Caco-2 (cell line): ENCODE data around the gene CLPX. TPM values are rescaled to one million over a fixed set of nuclear protein-coding genes. Genes with fewer than 3 reads are reported as not detected.
"Not testable (repeated sequence)": the region's sequence is repeated elsewhere in the genome, so short reads cannot be mapped to it uniquely, and the experiment has no call there.

Source experiments
- BruUV-seq: library from RNA; stranded (reverse); fragments of 400-500 nt; replicated peaks from 2 replicates; lab custom pipeline; 2021; lab: Mats Ljungman, UMichigan
- CTCF ChIA-PET: fragments of 300-600 bp; sonication (Branson Sonifier 250); formaldehyde crosslinking; loops from one replicate; lab custom pipeline; 2022; ENCODE audit warnings: antibody characterized with exemption; lab: Charles Lee
- POLR2A ChIA-PET: fragments of 300-600 bp; sonication (Branson Sonifier 250); formaldehyde crosslinking; loops from one replicate; lab custom pipeline; 2022; ENCODE audit warnings: antibody characterized with exemption; lab: Charles Lee
- DNase-seq, 2 experiments: peaks; one replicate each; pipeline versions ENCODE4 v3.0.0 to v3.0.0-alpha.2; 2020 to 2022
- H3K27me3 ChIP-seq: replicated peaks from 2 replicates; pipeline ENCODE4 v1.6.0; 2011; ENCODE audit warnings: low read length; ENCODE audit not compliant: control insufficient read depth, insufficient read depth
- H3K36me3 ChIP-seq: 2 replicates; pipeline ENCODE4 v1.5.1; 2011; ENCODE audit warnings: low read length; ENCODE audit not compliant: control insufficient read depth, insufficient read depth
- H3K4me1 ChIP-seq: fragments of 250-450 bp; sonication (Bioruptor Pico); 2 replicates; pipeline ENCODE4 v1.5.1; 2020; ENCODE audit warnings: mild to moderate bottlenecking
- H3K4me3 ChIP-seq: 2 replicates; pipeline ENCODE4 v1.5.1; 2011; ENCODE audit warnings: low read depth, mild to moderate bottlenecking, control low read depth, low read length
- H3K9me3 ChIP-seq: fragments of 250-450 bp; sonication (Bioruptor Pico); 2 replicates; pipeline ENCODE4 v1.5.1; 2020; ENCODE audit warnings: mild to moderate bottlenecking, moderate library complexity
- H3K27ac Mint-ChIP-seq: one replicate; pipeline ENCODE4 v1.8.0; 2022; ENCODE audit warnings: mixed read lengths; ENCODE audit not compliant: unreplicated experiment
- H3K27me3 Mint-ChIP-seq: one replicate; pipeline ENCODE4 v1.8.0; 2022; ENCODE audit warnings: mixed read lengths; ENCODE audit not compliant: insufficient read depth, unreplicated experiment
- H3K36me3 Mint-ChIP-seq: one replicate; pipeline ENCODE4 v1.8.0; 2022; ENCODE audit warnings: mild to moderate bottlenecking, mixed read lengths; ENCODE audit not compliant: insufficient read depth, unreplicated experiment
- H3K4me1 Mint-ChIP-seq: one replicate; pipeline ENCODE4 v1.8.0; 2022; ENCODE audit warnings: low read depth, mixed read lengths; ENCODE audit not compliant: unreplicated experiment
- H3K4me3 Mint-ChIP-seq: one replicate; pipeline ENCODE4 v1.8.0; 2022; ENCODE audit warnings: mild to moderate bottlenecking, moderate library complexity, mixed read lengths; ENCODE audit not compliant: unreplicated experiment
- H3K9me3 Mint-ChIP-seq: one replicate; pipeline ENCODE4 v1.8.0; 2022; ENCODE audit warnings: mixed read lengths; ENCODE audit not compliant: unreplicated experiment
- CTCF ChIP-seq, 2 experiments: fragments of 200-600 bp in 1 of 2; IDR thresholded peaks; 1 replicate in 1 of 2; 2 replicates in 1 of 2; pipeline versions ENCODE4 v1.5.1 to v1.8.0; 2011 to 2022; ENCODE audit warnings: antibody characterized with exemption in 1 of 2, control low read depth in 1 of 2, inconsistent platforms in 1 of 2, low read depth in 1 of 2, low read length in 1 of 2, mild to moderate bottlenecking in 1 of 2, moderate library complexity in 1 of 2; ENCODE audit not compliant: insufficient read depth in 1 of 2, severe bottlenecking in 1 of 2, unreplicated experiment in 1 of 2
- intact Hi-C: fragments of 100-400 bp; cut with micrococcal nuclease; formaldehyde crosslinking; loops from one replicate; pipeline ENCODE4 v1.10.0; 2022; ENCODE audit not compliant: unreplicated experiment
- total RNA-seq: library from RNA; stranded (reverse); gene quantifications from 2 replicates; pipeline ENCODE4 v1.2.3, GENCODE V29; 2022

The CLPX gene
- total RNA-seq, 1 experiment from 2014 or later: 59.4 TPM

DNA sequence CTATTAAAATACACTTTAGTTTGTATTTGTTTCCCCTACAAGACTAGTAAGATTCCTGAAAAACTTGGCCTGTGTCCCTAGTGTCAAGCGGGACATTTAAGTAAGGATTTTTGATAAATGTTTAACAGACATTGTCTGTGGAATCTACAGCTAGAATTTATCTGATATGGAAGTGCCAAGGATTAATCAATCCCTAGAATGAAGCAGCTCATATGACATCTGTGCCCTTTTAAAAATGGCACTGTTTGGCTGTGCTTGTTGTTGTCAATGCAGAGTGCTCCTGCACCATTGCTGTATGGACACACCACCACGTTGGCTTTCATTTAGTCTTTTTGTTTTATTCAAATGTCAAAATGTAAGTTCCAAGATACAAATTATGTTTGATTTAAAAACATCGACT lies 37.2 kb downstream of the CLPX start:
- H3K27me3 Mint-ChIP-seq: no peaks in the 10 kb centered on the region
- CTCF ChIA-PET: no interaction called here
- no peaks in the 10 kb centered on the region for H3K4me1 Mint-ChIP-seq
- Histone ChIP-seq H3K4me3 (no peak overlapping the region), H3K36me3 (no peaks in the 10 kb centered on the region), H3K27me3 (no peaks in the 10 kb centered on the region), H3K4me1 (no peaks in the 10 kb centered on the region), H3K9me3 (no peaks in the 10 kb centered on the region)
- BruUV-seq: no TSS peak
- no peaks in the 10 kb centered on the region for H3K9me3 Mint-ChIP-seq
- no peak overlapping the region for H3K27ac Mint-ChIP-seq
- TF ChIP-seq CTCF (IDR thresholded peaks at IDR 0.05; ENCODE audit: insufficient read depth in 1 of 2, low read depth in 1 of 2, low read length in 1 of 2, severe bottlenecking in 1 of 2, unreplicated experiment in 1 of 2): no peak
- peaks cover 17% of the 10 kb centered on the region for H3K36me3 Mint-ChIP-seq
- H3K4me3 Mint-ChIP-seq: no peak overlapping the region
- POLR2A ChIA-PET: no interaction called here
- no peak for DNase-seq
- intact Hi-C loops: no loop called here

DNA sequence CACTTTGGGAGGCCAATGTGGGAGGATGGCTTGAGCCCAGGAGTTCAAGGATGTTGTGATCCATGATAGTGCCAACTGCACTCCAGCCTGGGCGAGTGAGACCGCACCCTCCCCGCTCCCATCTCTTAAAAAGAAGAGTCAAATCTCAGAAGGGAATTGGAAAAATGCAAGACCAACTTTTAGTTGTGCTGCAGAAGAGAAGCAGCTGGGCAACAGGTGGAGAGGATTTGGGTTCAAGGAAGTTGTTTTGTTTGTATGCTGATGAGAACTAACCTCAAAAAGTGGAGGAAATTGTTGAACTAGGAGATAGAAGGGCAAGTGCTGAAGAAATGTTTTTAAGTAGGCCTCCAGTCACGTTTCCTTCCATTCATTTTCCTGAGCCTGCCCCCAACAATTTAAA lies 38.7 kb downstream of the CLPX start:
- no peak overlapping the region for H3K27ac Mint-ChIP-seq
- H3K4me1 ChIP-seq: no peaks in the 10 kb centered on the region
- POLR2A ChIA-PET: no interaction called here
- H3K4me3 Mint-ChIP-seq: no peak overlapping the region
- H3K4me3 ChIP-seq: no peak overlapping the region
- DNase-seq: no peak
- BruUV-seq: no TSS peak
- H3K36me3 Mint-ChIP-seq: peaks cover 3% of the 10 kb centered on the region
- H3K27me3 ChIP-seq: no peaks in the 10 kb centered on the region
- no peaks in the 10 kb centered on the region for H3K36me3 ChIP-seq
- no peaks in the 10 kb centered on the region for H3K27me3 Mint-ChIP-seq
- H3K9me3 Mint-ChIP-seq: no peaks in the 10 kb centered on the region
- no peaks in the 10 kb centered on the region for H3K4me1 Mint-ChIP-seq
- no peaks in the 10 kb centered on the region for H3K9me3 ChIP-seq
- CTCF ChIA-PET: no interaction called here
- intact Hi-C loops: no loop called here
- no peak for TF ChIP-seq CTCF (IDR thresholded peaks at IDR 0.05; ENCODE audit: insufficient read depth in 1 of 2, low read depth in 1 of 2, low read length in 1 of 2, severe bottlenecking in 1 of 2, unreplicated experiment in 1 of 2)

- H3K4me3 ChIP-seq, intact Hi-C loops, H3K9me3 ChIP-seq, H3K36me3 ChIP-seq, H3K4me3 Mint-ChIP-seq, BruUV-seq, H3K4me1 Mint-ChIP-seq, H3K27me3 ChIP-seq, H3K27me3 Mint-ChIP-seq, H3K27ac Mint-ChIP-seq, H3K36me3 Mint-ChIP-seq, CTCF ChIA-PET, DNase-seq, H3K4me1 ChIP-seq: not testable (repeated sequence)
- peaks cover 21% of the 10 kb centered on the region for H3K9me3 Mint-ChIP-seq
- POLR2A ChIA-PET: interaction anchor here (0.7 kb wide), 1 partner anchor 151 kb away, joined by 3 read pairs; no protein-coding TSS in a partner anchor
These were observed 46.5 kb downstream of the CLPX start for GRCh38 chr15:65138631-65139030.

- H3K27ac Mint-ChIP-seq, H3K4me3 ChIP-seq, CTCF ChIA-PET, H3K4me3 Mint-ChIP-seq, H3K4me1 ChIP-seq, H3K27me3 Mint-ChIP-seq, BruUV-seq, H3K36me3 Mint-ChIP-seq, POLR2A ChIA-PET, H3K4me1 Mint-ChIP-seq, H3K36me3 ChIP-seq, DNase-seq, H3K27me3 ChIP-seq, H3K9me3 ChIP-seq, intact Hi-C loops: not testable (repeated sequence)
- peaks cover 21% of the 10 kb centered on the region for H3K9me3 Mint-ChIP-seq
These were observed 47.2 kb downstream of the CLPX start for GRCh38 chr15:65137893-65138292.

- peaks cover 14% of the 10 kb centered on the region for H3K36me3 Mint-ChIP-seq
These were observed 48.1 kb downstream of the CLPX start for GRCh38 chr15:65137089-65137488.

More at GRCh38 chr15:65137089-65137488, 48.1 kb downstream of the CLPX start:
- H3K4me1 Mint-ChIP-seq, BruUV-seq, H3K4me3 Mint-ChIP-seq, H3K27me3 ChIP-seq, CTCF ChIA-PET, DNase-seq, H3K36me3 ChIP-seq, H3K27ac Mint-ChIP-seq, H3K4me3 ChIP-seq, H3K4me1 ChIP-seq, H3K27me3 Mint-ChIP-seq, intact Hi-C loops, H3K9me3 ChIP-seq, POLR2A ChIA-PET: not testable (repeated sequence)
- peaks cover 21% of the 10 kb centered on the region for H3K9me3 Mint-ChIP-seq
